Measurements from ENCODE around the gene MBD3. TPM values are rescaled to one million over a fixed set of nuclear protein-coding genes. Genes with fewer than 3 reads are reported as not detected.

The MBD3 gene
- total RNA-seq, 1 donor from 2014 or later: 76.1 TPM

GRCh38 chr19:1619703-1620102 lies 27.0 kb upstream of the MBD3 start:
- no peak for DNase-seq (ENCODE audit: low spot score)

GRCh38 chr19:1619094-1619439 lies 26.4 kb upstream of the MBD3 start:
- DNase-seq (ENCODE audit: low spot score): no peak

- DNase-seq (ENCODE audit: low spot score): no peak
These were observed 25.8 kb upstream of the MBD3 start for GRCh38 chr19:1618157-1619093.

GRCh38 chr19:1616875-1617274 lies 24.2 kb upstream of the MBD3 start:
- DNase-seq (ENCODE audit: low spot score): no peak

- no peak for DNase-seq (ENCODE audit: low spot score)
These were observed 23.7 kb upstream of the MBD3 start for GRCh38 chr19:1616396-1616795.

- no peak for DNase-seq (ENCODE audit: low spot score)
These were observed 22.6 kb upstream of the MBD3 start for GRCh38 chr19:1615156-1615765.

- DNase-seq (ENCODE audit: low spot score): no peak
These were observed 21.3 kb upstream of the MBD3 start for GRCh38 chr19:1613808-1614570.

GRCh38 chr19:1613146-1613545 lies 20.5 kb upstream of the MBD3 start:
- DNase-seq (ENCODE audit: low spot score): no peak

GRCh38 chr19:1612114-1613086 lies 19.7 kb upstream of the MBD3 start:
- DNase-seq (ENCODE audit: low spot score): no peak

GRCh38 chr19:1611353-1611752 lies 18.7 kb upstream of the MBD3 start:
- DNase-seq (ENCODE audit: low spot score): no peak

GRCh38 chr19:1610579-1610978 lies 17.9 kb upstream of the MBD3 start:
- DNase-seq (ENCODE audit: low spot score): no peak

- DNase-seq (ENCODE audit: low spot score): no peak
These were observed 17.2 kb upstream of the MBD3 start for GRCh38 chr19:1609680-1610474.

GRCh38 chr19:1609103-1609396 lies 16.4 kb upstream of the MBD3 start:
- DNase-seq (ENCODE audit: low spot score): no peak

GRCh38 chr19:1608359-1609102 lies 15.9 kb upstream of the MBD3 start:
- no peak for DNase-seq (ENCODE audit: low spot score)

- DNase-seq (ENCODE audit: low spot score): no peak
These were observed 13.5 kb upstream of the MBD3 start for GRCh38 chr19:1606138-1606651.

- DNase-seq (ENCODE audit: low spot score): peak; percentile 97
These were observed 12.8 kb upstream of the MBD3 start, which contains the start of gene UQCR11 for GRCh38 chr19:1605236-1606137. TSS of gene UQCR11 (minus strand) at chr19:1605462. CDS start at chr19:1605409, 53 bp downstream.

GRCh38 chr19:1602091-1602707 lies 9.5 kb upstream of the MBD3 start:
- no peak for DNase-seq (ENCODE audit: low spot score)

- no peak for DNase-seq (ENCODE audit: low spot score)
These were observed 9.0 kb upstream of the MBD3 start for GRCh38 chr19:1601613-1602064.
